ENCODE data around the gene YPEL5. TPM values are rescaled to one million over a fixed set of nuclear protein-coding genes. Genes with fewer than 3 reads are reported as not detected.

YPEL5 gene
- total and polyA plus RNA-seq, 10 of the 15 experiments (the other 5 are each of a cell fraction or from before 2014, with no cell fraction given), result 18.8 to 47.3 (median 21.7) TPM

GRCh38 chr2:30145826-30146336 is 926 bp upstream of the YPEL5 start (continued):
- TF ChIP-seq ZBTB33 (IDR thresholded peaks at IDR 0.05) (no peak), IKZF2 (IDR thresholded peaks at IDR 0.05) (0 out of 4 replicates have a peak, but pooled peaks of 1 of the 2 experiments have one; percentile 10), USF1 (IDR thresholded peaks at IDR 0.05; ENCODE audit: borderline replicate concordance, extremely low read length, insufficient read depth, low read depth, low read length) (no peak), IRF5 (IDR thresholded peaks at IDR 0.05; ENCODE audit: borderline replicate concordance) (no peak), CTCF (IDR thresholded peaks at IDR 0.05 in 2 of 3, conservative IDR thresholded peaks at IDR 0.05 in 1 of 3; ENCODE audit: control insufficient read depth in 2 of 3, extremely low read depth in 1 of 3, insufficient read depth in 1 of 3, low read depth in 3 of 3, low read length in 3 of 3) (no peak), POLR2AphosphoS5 (IDR thresholded peaks at IDR 0.05; ENCODE audit: low read length) (no peak), JUNB (IDR thresholded peaks at IDR 0.05) (no peak), GATAD2B (conservative IDR thresholded peaks at IDR 0.05; ENCODE audit: low read depth) (0 out of 2 replicates have a peak, but pooled peaks have one; percentile 27), IRF4 (IDR thresholded peaks at IDR 0.05; ENCODE audit: low read depth, low read length) (no peak), SMC3 (IDR thresholded peaks at IDR 0.05; ENCODE audit: borderline replicate concordance, low read length) (no peak), MTA3 (IDR thresholded peaks at IDR 0.05; ENCODE audit: borderline replicate concordance, low read length) (no peak), RELA (IDR thresholded peaks at IDR 0.05; ENCODE audit: borderline replicate concordance, partially characterized antibody) (no peak), CBX3 (IDR thresholded peaks at IDR 0.05; ENCODE audit: borderline replicate concordance, low read depth) (no peak), WRNIP1 (IDR thresholded peaks at IDR 0.05; ENCODE audit: borderline replicate concordance, low read depth, low read length) (no peak), YBX1 (IDR thresholded peaks at IDR 0.05) (no peak), JUND (IDR thresholded peaks at IDR 0.05; ENCODE audit: low read depth, low read length) (no peak), RUNX3 (IDR thresholded peaks at IDR 0.05; ENCODE audit: low read length) (no peak), ZBTB40 (IDR thresholded peaks at IDR 0.05; ENCODE audit: borderline replicate concordance) (peak; percentile 63; the same call in 1 of the 2 replicates), STAT1 (conservative IDR thresholded peaks at IDR 0.05) (no peak), CHD4 (IDR thresholded peaks at IDR 0.05) (no peak), MTA2 (IDR thresholded peaks at IDR 0.05; ENCODE audit: low read depth) (no peak), HDAC6 (IDR thresholded peaks at IDR 0.05; ENCODE audit: unreplicated experiment) (no peak)

Measured in GM12878 (cell line).